GM21423 (cell line): ENCODE data around the gene TMEM132A.
"Not testable (repeated sequence)": the region's sequence is repeated elsewhere in the genome, so short reads cannot be mapped to it uniquely, and the experiment has no call there.

ENCODE experiments used
- ATAC-seq: cut with Tn5 transposase; IDR thresholded peaks from one replicate; pipeline ENCODE4 v1.9.1; 2021; ENCODE audit warnings: mild to moderate bottlenecking, moderate library complexity; ENCODE audit not compliant: unreplicated experiment

The TMEM132A gene

DNA sequence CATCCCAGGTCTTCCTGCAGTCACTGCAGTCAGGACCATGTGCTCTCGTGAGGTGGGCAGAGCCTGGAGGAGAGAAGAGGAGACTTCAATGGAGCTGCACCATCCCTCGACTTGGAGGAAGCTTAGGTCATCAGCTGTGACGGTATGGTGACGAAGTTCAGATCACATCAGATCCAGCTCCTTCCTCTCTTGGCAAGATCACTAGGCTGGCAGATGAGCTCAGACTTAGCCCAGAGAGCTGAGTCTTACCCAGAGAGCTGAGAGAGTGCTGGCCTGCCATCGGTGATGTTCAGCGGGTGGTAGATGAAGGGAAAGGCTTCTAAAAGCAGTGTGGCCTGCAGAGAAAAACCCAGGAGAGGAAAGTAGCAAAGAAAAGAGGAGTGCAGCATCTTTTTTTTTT is 29.5 kb downstream of the TMEM132A start:
- ATAC-seq = no peak

DNA sequence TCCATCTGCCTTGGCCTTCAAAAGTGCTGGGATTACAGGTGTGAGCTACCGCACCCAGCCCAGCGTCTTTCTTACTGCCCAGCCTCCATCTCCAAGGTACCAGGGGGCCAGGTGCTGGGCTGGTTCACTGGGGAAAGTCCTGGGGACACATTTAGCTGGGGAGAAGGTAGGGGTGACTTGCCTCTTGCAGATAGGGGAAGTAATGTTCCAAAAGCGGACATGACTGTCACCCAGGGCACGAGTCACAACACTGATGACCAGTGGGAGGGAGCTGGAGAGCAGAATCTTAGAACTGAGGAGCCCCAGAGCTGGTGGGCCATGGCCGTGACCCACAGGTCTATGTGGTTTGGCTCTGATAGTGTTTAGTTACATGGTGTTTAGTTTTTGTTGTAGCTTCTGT is 30.2 kb downstream of the TMEM132A start:
- ATAC-seq = no peak

DNA sequence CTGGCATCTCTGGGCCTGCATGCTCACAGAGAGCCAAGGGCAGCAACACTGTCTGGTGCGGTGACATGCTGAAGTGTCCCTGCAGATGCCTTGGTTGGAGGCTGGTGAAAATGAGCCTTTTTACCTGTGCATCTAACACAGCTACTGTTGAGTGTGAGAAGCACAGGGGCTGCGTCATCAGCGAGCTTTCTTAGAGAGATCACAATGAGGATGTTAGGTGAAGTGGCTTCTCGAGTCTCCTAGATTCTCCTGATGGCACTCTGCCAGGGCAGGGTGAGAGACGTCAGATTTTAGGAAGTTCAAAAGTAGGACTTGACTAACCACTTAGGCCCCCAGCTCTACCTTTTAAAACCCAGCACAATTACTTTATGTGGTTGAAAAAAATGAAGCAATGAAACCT is 31.3 kb downstream of the TMEM132A start:
- no peak for ATAC-seq

DNA sequence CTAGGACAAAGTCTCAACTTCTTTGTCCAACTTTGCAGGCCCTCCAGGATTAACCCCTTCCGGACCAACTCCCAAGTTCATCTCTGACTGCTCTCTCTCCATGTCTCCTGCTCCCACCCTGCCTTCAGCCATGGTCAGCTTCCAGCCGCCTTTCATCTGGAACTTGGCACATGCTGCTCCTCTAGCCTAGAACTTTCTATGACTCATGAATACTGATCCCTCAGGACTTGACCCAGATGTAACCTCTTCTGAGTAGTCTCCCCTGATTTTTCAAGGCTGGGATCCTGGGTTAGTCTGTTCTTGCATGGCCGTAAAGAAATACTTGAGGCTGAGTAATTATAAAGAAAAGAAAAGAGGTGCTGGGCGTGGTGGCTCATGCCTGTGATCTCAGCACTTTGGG is 32.9 kb downstream of the TMEM132A start:
- no peak for ATAC-seq

DNA sequence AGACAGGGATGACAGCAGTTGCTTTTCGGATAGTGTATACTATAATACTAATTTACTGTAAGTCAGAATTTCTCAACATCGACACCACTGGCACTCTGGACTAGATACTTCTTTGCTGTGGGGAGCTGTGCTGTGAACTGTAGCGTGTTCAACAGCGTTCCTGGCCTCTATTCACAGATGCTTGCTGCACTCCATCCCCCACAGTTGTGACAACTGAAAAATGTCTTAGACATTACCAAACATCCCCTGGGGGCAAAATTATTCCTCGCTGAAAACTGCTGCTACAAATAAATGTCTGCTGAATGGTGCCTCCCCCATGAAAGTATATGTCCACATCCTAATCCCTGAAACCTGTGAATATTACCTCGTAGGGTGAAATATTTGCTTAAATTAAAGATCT is 35.2 kb downstream of the TMEM132A start:
- ATAC-seq = no peak

DNA sequence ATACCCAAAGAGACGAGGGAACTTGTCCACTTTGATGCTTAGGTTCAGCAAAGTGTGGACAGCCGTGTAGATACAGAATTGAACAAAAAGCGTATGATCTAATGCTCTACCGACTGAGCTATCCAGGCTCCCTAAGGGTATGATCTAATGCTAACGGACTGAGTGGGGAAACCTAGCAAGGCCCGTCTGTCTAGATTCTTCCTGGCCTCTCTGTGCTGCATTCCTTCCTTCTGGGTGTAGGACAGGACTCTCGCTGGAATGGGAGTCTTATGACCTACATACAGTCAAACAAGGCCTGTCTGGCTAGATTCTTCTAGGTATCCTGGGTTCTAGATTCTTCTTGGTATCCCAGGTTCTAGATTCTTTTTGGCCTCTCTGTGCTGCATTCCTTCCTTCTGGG is 36.1 kb downstream of the TMEM132A start:
- no peak for ATAC-seq

DNA sequence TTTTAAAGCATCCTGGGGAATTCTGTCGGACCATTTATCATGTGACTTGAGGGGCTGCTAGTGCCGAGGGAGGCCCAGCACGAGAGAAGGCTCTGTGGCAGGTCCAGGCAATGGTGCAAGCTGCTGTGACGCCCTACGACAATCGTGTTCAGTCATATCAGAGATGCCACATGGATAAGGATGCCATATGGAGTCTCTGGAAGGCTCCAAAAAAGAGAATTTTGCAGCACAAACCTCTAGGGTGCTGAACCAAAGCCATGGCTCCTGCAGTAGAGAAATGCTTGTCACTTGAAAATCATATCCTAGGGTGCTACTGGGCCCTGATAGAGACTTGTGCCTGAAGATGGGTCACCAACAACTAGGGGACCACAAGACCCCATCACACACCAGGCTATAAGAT is 40.5 kb downstream of the TMEM132A start:
- ATAC-seq = no peak

DNA sequence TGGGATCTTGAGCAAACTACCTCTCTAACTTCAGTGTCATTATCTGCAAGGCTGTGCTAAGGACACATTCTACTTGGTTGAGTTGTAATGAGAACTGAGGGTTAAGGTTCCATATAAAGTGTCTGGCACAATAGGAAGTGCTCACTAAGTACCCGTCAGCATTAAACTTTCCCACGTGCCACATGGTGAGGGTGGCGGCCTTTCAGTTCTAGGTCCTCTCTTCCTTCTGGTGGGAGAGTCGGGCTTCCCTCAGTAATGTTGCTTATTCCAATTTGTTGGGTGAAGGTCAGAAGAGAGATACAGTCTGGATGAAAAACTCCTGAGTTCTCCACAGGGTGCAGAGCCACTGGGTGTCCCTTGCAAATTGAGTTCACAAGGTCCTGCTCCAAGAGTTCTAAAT is 42.6 kb downstream of the TMEM132A start:
- no peak for ATAC-seq

DNA sequence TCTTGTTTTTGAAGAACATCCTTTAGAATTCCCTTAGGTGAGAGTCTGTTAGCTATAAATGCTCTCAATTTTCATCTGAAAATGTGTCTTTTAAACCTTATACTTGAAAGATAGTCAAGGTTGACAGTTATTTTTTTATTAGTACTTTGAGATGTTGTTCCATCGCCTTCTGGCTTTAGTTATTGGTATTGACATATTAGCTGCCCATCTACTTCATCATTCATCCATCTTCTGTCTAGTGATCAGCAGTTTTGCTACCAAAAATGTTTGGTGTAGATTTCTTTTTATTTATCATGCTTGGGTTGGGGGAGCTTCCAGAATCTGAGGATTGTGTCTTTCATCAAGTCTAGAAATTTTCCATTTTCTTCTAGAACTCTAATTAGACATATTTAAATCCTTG is 44.0 kb downstream of the TMEM132A start:
- no peak for ATAC-seq

DNA sequence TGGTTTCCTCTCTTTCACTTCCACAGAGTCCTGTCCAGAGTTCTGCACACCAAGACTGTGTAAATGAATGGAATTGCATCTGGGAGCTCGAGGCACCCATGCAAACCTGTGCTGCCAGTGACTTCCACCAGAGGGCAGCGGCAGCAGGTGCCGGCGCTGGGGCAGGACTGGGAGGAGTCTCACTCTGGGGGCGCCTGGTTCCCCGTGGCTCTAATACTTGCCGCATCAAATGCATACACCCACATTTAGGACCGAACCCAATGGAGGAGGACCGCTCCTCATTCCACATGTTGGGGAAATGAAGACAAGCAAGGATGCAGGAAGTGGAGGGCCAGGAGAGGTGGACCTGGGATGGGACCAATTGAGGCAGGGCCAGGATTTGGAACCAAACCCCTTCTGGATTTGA is 46.1 kb downstream of the TMEM132A start:
- no peak for ATAC-seq

DNA sequence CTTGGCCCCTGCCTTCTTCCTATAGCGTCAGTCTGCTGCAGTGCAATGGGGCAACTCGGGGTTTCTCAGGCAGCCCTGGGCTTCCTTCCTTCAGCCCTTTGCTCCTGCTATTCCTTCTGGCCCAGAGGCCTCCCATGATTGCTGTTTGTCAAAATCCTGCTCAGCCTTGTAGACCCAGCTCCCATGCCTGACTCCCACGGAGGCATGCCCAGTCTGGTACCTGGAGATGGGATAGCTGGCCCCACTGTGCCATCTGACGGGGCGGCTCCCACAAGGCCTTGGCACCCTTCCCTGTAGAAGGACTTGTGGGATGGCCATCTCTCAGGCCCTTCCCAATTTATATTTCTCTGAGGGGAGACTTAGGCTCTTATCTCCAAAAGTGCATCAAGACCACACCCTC is 46.6 kb downstream of the TMEM132A start:
- no peak for ATAC-seq

DNA sequence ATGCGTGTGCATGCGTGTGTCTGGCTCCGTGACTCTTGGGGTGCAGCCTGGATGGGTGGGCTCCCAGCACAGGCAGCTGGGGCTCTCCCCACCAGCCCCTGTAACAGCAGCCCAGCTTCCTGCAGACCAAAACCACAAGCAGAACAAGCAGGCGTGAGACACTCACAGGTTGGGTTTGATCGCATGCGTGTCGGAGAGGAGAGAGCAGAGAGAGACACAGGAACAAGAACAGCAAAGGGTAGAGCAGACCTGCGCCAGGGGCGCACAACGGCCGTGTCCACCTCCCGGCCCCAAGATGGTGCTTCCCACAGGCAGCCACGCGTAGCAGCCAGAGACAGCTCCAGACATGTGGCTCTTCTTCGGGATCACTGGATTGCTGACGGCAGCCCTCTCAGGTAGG is 47.3 kb downstream of the TMEM132A start, which contains the start of gene CD6:
Gene CD6 (plus strand): TSS at position 161 of the 400 bp plus-strand sequence. CDS start 186 bp downstream, at position 347.
- ATAC-seq = no peak

DNA sequence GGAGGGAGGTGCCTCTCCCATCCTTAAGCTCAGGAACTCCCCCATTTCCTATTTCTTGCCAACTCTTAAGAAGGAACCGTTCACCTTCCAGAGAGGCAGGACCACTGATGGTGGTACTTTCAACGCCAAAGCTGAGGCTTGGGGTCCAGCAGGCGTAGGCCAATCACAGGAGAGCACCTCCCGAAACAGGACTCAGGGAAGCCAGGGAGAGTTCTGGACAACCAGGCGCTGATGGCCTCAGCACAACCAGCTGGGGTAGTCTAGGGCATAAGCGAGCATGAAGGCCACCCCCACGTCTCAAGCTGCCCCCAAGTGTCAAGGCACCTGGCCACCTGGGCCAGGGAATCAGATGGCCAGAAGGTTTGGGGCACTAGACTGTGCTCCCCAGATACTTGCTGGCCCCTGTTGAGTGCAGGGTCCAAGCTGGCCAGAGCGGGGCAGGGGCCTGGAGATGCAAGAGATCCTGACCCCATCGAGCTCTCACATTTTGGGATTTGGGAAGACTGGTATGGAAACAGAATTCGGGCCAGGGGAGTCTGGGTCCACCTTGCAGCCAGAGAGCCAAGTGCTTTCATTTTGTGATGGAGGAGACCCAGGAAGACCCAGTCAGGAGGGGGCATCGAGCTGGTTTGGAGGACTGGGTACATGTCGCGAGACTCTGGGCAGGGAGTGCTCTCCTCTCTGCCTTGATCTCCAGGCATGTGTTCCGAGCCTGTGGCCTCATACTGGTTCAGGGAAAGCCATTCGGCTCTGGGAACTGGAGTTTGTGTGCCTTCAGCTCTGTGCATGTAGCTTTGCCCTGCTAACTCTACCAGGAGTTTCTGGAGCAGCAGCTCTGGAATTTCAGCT is 48.1 kb downstream of the TMEM132A start:
- no peak for ATAC-seq

DNA sequence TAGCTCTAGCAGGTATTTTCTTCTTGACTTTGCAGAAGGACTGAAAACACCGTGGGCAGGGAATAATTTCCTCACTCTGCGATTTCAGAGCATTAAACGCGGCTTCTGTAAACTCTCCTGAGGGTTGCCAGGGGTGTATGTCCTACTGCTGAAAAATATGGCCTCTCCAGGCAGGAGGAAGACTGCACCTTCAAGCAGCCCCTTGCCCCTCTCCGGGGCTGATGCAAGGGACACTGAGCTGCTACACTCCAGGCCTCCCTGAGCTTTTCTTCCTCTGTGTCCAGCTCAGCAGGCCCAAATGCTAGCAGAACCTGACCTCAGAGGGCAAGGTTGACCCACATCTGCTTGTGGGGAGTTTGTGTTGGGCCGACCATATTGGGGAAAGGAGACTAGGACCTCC is 49.4 kb downstream of the TMEM132A start:
- no peak for ATAC-seq

DNA sequence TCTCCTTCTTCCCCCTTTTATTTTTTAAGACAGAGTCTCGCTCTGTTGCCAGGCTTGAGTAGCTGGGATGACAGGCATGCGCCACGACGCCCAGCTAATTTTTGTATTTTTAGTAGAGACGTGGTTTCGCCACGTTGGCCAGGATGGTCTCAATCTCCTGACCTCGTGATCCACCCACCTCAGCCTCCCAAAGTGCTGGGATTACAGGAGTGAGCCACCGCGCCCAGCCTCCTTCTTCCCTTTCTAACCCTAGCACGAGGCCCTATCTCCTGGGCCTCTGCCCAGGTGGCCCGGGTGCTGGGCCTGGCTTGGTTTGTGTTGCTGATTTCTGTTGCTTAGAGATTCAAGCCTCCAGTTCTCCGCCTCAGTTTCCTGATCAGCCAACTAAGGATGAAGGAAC is 50.1 kb downstream of the TMEM132A start:
- not testable (repeated sequence) for ATAC-seq

DNA sequence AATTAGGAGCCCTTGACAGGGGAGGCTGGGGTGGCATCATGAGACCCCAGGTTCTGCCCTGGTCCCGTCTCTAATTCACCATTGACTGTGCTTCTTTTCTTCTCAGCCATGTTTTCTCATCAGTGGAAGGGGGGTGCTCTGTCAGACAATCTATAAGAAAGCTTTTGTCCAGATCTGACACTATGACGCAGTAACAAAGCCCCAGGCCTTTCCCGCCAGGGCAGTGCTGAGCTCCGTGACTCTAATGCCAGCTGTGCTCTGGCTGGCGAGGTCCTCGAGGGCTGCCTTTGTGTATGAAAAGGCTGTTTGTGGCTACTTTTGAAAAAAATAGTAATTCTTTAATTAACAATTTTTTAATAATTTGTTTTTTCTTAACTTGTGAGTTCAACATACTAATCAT is 50.5 kb downstream of the TMEM132A start:
- ATAC-seq = no peak

DNA sequence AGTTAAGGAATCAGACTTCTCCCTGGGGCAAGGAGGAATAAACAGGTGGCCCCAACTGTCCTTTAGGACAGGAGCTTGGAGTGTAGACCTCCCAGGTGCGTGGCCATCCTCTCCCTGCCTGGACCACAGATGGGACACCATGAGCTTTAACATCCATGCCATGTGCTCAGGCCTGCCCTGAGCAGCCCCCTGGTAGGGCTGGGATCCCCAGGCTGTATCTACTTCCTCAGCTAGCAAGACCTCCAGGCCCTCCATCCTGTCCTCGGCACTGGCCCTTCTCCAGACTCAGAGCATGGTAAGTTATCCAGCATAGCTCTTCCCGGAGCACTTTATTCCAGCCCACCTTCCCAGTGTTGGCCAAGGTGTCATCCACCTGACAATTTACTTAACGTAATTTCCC is 53.0 kb downstream of the TMEM132A start:
- no peak for ATAC-seq

DNA sequence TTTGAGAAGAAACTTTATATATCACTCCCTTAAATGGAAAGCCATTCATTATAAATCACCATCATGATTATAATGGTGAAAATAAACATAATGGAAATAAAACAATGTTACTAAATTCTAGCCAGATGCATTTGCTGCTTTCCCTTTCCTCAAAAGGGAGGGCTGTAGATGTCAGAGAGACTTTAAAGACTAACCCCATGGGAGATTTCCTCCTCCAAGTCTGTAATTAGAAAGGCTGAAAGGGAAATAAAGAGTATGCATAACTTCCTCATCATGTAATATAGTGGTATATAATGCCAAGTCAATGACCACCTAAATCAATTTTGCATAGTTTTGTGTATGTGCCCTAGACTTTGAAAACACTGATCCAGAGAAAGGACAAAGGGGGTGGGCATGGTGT is 53.6 kb downstream of the TMEM132A start:
- no peak for ATAC-seq

DNA sequence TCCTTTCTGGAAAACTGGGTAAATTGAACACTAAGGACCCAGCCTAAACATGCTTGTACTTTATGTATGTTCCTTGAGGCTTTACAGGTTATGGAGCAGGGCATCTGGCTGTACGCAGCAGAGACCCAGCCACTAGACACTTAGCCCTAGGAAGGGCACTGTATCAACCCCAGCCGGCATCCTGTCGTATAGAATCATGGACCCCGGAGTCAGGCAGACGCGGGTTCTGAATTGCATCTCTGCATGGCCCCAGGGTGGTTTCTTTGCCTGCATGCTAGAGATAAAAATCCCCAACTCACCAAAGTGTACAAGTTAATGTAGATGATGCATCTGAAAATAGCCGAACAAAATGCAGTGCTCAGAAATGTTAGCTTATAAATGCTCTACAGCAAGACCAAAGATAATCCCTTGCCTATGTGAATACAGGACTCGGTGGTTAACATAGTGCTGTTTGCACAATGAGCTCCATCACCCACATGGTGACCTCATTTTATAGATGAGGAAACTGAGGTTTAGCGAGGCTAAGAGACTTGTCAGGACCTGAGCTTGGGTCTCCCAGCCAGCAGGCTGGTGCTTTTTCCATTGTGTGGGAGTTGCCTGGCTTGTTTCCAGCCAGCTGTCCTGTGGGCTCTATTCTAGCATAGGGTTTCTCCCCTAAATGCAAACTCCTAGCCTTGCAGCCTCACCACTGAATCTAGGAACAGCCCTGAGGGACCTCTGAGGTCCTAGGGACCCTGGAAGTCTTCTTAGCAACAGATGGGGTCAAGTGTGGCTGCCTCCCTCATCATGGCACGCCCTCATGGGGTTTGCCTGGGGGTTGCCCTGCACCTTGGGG is 54.5 kb downstream of the TMEM132A start:
- no peak for ATAC-seq

DNA sequence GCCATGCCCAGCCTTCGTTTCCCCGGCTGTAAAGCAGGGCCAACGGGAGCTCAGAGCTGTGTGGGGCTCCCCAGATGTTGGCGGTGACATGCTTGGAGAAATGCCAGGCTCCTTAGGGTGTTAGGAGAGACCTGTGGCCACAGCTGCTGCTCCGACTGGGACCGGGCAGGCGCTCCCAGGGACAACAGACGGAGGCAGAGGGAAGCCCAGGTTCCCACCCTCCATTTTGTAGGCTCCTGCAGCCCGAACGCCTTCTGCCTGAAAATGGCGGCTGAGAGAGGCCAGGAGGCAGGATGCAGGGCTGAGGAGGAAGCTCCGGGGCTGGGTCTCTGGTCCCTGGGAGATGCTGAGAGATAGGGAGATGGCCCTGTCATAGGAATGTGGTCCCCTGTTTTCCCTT is 57.3 kb downstream of the TMEM132A start:
- no peak for ATAC-seq

DNA sequence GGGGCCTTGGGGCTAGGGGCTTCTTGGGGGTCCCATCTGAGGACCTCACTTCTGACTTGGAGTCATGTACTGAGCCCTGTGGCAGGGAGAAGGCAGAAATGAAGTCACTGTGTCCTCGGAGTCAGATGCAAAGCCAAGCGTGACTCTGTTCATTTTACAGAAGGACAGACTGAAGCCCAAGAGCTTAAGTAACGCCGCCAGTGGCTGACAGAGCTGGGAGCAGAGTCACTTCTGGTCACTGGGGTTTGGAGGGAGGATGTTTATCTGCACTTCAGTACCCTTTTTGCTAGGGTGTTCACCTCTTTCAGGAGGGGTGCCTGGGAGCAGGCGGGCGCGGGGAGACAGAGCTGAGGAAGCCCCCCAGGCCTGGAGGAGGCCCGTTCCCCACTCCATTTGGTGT is 57.9 kb downstream of the TMEM132A start:
- no peak for ATAC-seq

DNA sequence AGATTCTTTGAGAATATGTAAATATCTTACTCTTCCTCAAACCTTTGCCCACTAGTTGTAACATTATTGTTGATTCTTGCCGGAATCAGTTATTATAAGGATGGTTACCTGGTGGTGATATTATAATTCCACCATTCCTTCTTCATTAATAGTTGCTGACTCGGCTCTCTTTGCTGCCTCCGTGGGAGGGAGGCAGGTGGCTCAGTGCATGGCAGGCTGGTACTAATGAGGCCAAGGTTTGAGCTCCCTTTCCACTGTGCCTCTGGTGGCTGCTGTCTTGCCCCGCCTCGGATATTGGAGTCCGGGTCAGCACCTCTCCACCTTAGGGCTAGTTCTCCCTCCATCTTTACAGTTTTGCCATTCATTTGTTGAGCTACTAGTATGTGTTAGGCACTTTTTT is 59.9 kb downstream of the TMEM132A start:
- ATAC-seq = no peak
